Naive thymus-derived CD8-positive, alpha-beta T cell (primary cell): ENCODE data around the gene YIPF3. TPM values are rescaled to one million over a fixed set of nuclear protein-coding genes. Genes with fewer than 3 reads are reported as not detected.
"Not testable (repeated sequence)": the region's sequence is repeated elsewhere in the genome, so short reads cannot be mapped to it uniquely, and the experiment has no call there.

Experiments used
- ATAC-seq, 2 donors: fragments of 150-1000 bp; cut with Tn5 transposase in 1 of 2; sonication (Bioruptor Pico), chemical (Tn5 transposase) in 1 of 2; 1 replicate in 1 of 2; 2 replicates in 1 of 2; pipeline ENCODE4 v1.10.0; 2021; ENCODE audit warnings: mild to moderate bottlenecking in 2 of 2, moderate library complexity in 2 of 2
- POLR2A ChIA-PET: fragments of 350-600 bp; sonication (Branson Sonifier 250); formaldehyde crosslinking; loops from one replicate; lab custom pipeline; 2021; ENCODE audit warnings: antibody characterized with exemption; lab: Charles Lee
- DNase-seq, 10 donors: peaks; one replicate each; pipeline versions ENCODE4 v3.0.0 to v3.0.0-alpha.2; 2020 to 2022
- H3K27ac Mint-ChIP-seq, 10 donors: one replicate each; pipeline ENCODE4 v1.8.0; 2020 to 2022; ENCODE audit warnings: mild to moderate bottlenecking in 10 of 10, mixed read lengths in 10 of 10, moderate library complexity in 4 of 10, inconsistent platforms in 1 of 10
- H3K27me3 Mint-ChIP-seq, 5 donors: one replicate each; pipeline ENCODE4 v1.8.0; 2021 to 2022; ENCODE audit warnings: mixed read lengths in 5 of 5
- H3K36me3 Mint-ChIP-seq, 3 donors: one replicate each; pipeline ENCODE4 v1.8.0; 2020 to 2022; ENCODE audit warnings: mixed read lengths in 3 of 3, mild to moderate bottlenecking in 2 of 3, inconsistent platforms in 1 of 3
- H3K4me1 Mint-ChIP-seq, 4 donors: one replicate each; pipeline ENCODE4 v1.8.0; 2021 to 2022; ENCODE audit warnings: mixed read lengths in 4 of 4
- H3K4me3 Mint-ChIP-seq, 10 donors: one replicate each; pipeline ENCODE4 v1.8.0; 2020 to 2022; ENCODE audit warnings: mild to moderate bottlenecking in 10 of 10, mixed read lengths in 10 of 10, moderate library complexity in 6 of 10, inconsistent platforms in 1 of 10
- H3K9me3 Mint-ChIP-seq, 9 donors: one replicate each; pipeline ENCODE4 v1.8.0; 2020 to 2022; ENCODE audit warnings: mixed read lengths in 9 of 9, mild to moderate bottlenecking in 3 of 9, inconsistent platforms in 1 of 9, moderate library complexity in 1 of 9
- polyA plus RNA-seq, 3 donors: library from polyadenylated mRNA; unstranded; fragments of 300-500 nt; fragmentation: Illumina TruSeq; gene quantifications; one replicate each; pipeline ENCODE4 v1.2.3, GENCODE V29; 2021
- total RNA-seq, 8 experiments: library from RNA in 2 of 8; stranded (reverse) in 2 of 8; gene quantifications; one replicate each; pipeline ENCODE4 v1.2.3 and lab custom pipeline; 2021 to 2026

Gene YIPF3
- total RNA-seq: 10 to 100 TPM; 77.0 to 77.5 TPM
- 10 to 100 TPM; 58.4 to 70.4 (median 68.3) TPM for polyA plus RNA-seq
- total RNA-seq (lab: John Stamatoyannopoulos, UW): 35.7 to 64.4 (median 42.0) reads per million in 6 experiments

DNA sequence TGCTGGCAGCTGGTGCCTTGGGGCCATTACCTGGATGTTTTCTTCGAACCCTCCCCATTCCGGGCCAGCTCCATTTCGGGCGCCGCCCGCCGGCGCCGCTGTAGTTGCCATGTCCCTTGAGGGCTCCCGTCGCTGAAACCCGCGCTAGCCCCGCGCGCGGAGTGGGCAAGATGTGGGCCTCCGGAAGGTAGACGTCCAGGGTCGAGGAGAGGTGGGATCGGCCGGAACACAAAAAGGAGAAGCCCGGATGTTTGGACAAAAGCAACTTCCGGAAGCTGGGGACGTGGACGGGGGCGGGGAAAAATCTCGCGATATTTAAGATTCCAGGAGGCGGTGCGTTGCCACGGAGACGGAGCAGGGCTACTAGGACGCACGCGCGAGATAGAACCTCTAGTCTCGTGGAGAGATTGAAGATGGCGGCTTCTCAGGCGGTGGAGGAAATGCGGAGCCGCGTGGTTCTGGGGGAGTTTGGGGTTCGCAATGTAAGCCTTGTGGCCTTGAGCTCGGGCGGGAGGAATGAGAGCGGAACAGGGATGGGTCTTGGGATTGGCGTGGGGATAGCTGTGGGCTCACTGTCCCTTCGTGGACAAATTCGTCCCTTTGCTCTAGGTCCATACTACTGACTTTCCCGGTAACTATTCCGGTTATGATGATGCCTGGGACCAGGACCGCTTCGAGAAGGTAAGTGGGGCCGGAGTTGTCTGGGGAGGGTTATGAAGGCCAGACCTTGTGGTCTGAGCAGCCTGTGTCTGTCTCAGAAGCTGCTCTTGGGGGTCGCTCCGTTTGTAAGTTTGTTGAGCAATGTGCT lies at the start of gene YIPF3, which contains the start of gene POLR1C:
Gene YIPF3, minus strand, starts transcription at position 230 of the 808 bp plus-strand sequence. Its CDS starts 119 bp downstream, at position 111.
Gene POLR1C, plus strand, starts transcription at position 393 of the 808 bp plus-strand sequence. Its CDS starts 21 bp downstream, at position 414.
- no peaks in the 10 kb centered on the region for H3K27me3 Mint-ChIP-seq
- H3K9me3 Mint-ChIP-seq: no peaks in the 10 kb centered on the region
- POLR2A ChIA-PET: interaction anchor here (0.6 to 3.1 kb wide), 18 partner anchors 9 to 1590 kb away, joined by 3 to 17 read pairs (median 4); partner anchors contain the start of genes ABCC10, CUL9, DLK2 and TJAP1

DNA sequence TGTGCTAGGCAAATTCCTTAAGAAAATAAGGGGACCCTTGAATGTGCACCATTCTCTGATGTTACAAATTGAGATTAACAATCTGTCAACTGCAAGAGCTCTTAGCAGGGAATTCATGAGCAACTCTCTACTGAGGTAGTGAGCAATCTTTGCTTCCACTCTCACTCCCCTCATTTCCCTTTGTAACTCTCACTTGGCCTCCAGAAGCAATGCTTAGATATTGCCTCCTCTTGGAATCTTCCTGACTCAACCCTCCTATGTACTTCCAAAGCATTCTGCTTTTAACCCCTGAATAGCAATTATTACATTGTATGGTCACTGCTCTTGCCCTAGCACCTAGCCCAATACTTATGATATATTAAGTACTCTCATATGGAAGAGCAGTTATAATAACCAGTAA lies 42.6 kb upstream of the YIPF3 start:
- ATAC-seq: no peak
- no peaks in the 10 kb centered on the region for H3K27me3 Mint-ChIP-seq

More for the DNA sequence above, at the start of gene YIPF3, which contains the start of gene POLR1C:
- H3K4me3 Mint-ChIP-seq: no peak within 1 kb of the TSS
- DNase-seq (peak; percentile 87 to 98 (median 96)), ATAC-seq (peak; percentile 95 to 96)
- H3K36me3 Mint-ChIP-seq: peaks cover 0 to 35% (median 8%) of the 10 kb centered on the region in 3 donors
- H3K27ac Mint-ChIP-seq: peak within 1 kb of the TSS in 1 of 10 donors; percentile 34
- H3K4me1 Mint-ChIP-seq: peaks cover 5 to 17% (median 10%) of the 10 kb centered on the region in 4 donors

DNA sequence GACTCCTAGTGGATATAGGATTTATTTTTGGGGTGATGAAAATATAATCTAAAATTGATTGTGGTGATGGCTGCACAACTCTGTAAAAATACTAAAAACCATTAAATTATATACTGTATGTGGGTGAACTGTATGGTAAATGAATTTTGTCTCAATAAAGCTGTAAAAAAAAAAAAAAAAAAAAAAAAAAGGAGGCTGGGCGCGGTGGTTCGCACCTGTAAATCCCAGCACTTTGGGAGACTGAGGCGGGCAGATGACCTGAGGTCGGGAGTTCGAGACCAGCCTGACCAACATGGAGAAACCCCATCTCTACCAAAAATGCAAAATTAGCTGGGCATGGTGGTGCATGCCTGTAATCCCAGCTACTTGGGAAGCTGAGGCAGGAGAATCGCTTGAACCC lies 40.9 kb upstream of the YIPF3 start:
- H3K9me3 Mint-ChIP-seq, DNase-seq, H3K27me3 Mint-ChIP-seq, H3K4me1 Mint-ChIP-seq, ATAC-seq, H3K4me3 Mint-ChIP-seq: not testable (repeated sequence)
- peak overlapping the region in 1 of 10 donors; percentile 31 for H3K27ac Mint-ChIP-seq
- peaks cover 0 to 95% (median 35%) of the 10 kb centered on the region in 3 donors for H3K36me3 Mint-ChIP-seq
- POLR2A ChIA-PET: interaction anchor here (0.6 kb wide), 1 partner anchor 193 kb away, joined by 3 read pairs; no protein-coding TSS in a partner anchor

More for the DNA sequence above, 42.6 kb upstream of the YIPF3 start:
- H3K4me3 Mint-ChIP-seq: no peak overlapping the region
- no peak for DNase-seq
- H3K36me3 Mint-ChIP-seq: peaks cover 0 to 94% (median 29%) of the 10 kb centered on the region in 3 donors
- no peaks in the 10 kb centered on the region for H3K9me3 Mint-ChIP-seq
- H3K27ac Mint-ChIP-seq: no peak overlapping the region
- POLR2A ChIA-PET: interaction anchor here (0.5 to 0.9 kb wide), 2 partner anchors 16 to 882 kb away, joined by 3 read pairs; partner anchors contain the start of genes POLH and XPO5
- H3K4me1 Mint-ChIP-seq: no peaks in the 10 kb centered on the region

DNA sequence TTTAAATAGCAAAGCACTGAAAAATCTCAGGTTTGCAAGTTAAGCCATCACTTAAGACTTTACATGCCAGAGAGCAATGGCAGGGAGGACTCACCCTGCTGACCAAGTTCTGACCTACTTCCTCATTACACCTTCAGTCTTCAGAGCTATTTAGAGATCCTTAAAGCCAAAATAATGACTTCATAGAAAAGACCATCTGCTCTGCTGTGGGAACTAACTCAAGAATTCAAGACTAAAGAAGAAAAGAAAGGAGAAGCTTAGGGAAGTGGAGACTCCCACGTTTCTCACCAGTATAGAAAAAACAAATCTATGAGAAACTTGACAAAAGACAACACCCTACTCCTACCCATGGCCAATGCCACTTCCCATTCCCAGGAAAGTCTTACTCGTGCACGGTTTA lies 30.5 kb upstream of the YIPF3 start:
- Mint-ChIP-seq H3K4me1 (peaks cover 0 to 2% (median under 1%) of the 10 kb centered on the region in 4 donors), H3K4me3 (no peak overlapping the region), H3K36me3 (peaks cover 0 to 92% (median 27%) of the 10 kb centered on the region in 3 donors), H3K27me3 (no peaks in the 10 kb centered on the region), H3K9me3 (no peaks in the 10 kb centered on the region), H3K27ac (peak overlapping the region in 2 of 10 donors; percentile 13 to 75)
- DNase-seq (no peak), ATAC-seq (no peak)
- POLR2A ChIA-PET: no interaction called here

DNA sequence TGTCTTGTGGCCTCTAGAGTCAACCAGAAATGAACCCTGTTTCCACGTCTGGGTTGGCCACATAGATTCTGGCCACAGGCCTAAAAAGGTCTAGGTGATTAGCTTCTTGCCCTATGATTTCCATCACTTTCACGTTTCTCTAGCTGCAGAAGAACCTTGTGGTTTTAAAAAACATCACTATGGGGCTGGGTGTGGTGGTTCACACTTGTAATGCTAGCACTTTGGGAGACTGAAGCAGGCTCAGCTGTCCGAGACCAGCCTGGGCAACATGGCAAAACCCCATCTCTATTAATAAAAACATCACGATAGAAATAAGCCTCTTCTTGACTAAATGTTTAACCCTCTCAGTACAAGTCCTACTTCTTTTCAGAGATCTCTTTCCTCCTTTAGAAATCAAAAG lies 27.7 kb upstream of the YIPF3 start:
- H3K27ac Mint-ChIP-seq: peak overlapping the region in 1 of 10 donors; percentile 7
- H3K4me3 Mint-ChIP-seq: no peak overlapping the region
- peaks cover 0 to 83% (median 33%) of the 10 kb centered on the region in 3 donors for H3K36me3 Mint-ChIP-seq
- ATAC-seq: no peak
- no peaks in the 10 kb centered on the region for H3K9me3 Mint-ChIP-seq
- peaks cover 0 to 2% (median under 1%) of the 10 kb centered on the region in 4 donors for H3K4me1 Mint-ChIP-seq
- DNase-seq: peak in 1 of 10 donors; percentile 15
- POLR2A ChIA-PET: no interaction called here
- H3K27me3 Mint-ChIP-seq: no peaks in the 10 kb centered on the region

DNA sequence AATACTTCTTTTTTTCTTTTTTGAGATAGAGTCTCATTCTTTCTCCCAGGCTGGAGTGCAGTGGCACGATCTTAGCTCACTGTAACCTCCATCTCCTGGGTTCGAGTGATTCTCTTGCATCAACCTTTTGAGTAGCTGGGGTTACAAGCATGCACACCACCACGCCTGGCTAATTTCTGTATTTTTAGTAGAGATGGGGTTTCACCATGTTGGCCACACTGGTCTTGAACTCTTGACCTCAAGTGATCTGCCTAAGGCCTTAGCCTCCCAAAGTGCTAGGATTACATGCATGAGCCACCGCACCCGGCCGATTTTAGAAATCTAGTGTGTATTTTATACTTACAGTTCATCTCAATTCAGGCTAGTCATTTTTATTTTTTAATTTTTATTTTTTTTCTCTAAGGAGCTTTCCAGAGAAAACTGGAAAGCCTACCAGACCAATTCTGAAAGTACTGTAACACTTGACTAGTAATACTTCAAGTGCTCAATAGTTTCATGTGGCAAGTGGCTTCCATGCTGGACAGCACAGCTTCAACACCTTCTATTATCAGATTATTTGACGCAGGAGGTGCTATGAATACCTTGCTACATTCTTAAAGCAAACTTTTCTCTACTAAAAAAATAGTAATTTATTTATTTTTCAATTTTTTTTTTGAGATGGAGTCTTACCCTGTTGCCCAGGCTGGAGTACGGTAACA lies 25.2 kb upstream of the YIPF3 start:
- DNase-seq (no peak), ATAC-seq (no peak)
- POLR2A ChIA-PET: no interaction called here
- Mint-ChIP-seq H3K4me3 (no peak overlapping the region), H3K4me1 (peaks cover 0 to 2% (median under 1%) of the 10 kb centered on the region in 4 donors), H3K36me3 (peaks cover 0 to 79% (median 29%) of the 10 kb centered on the region in 3 donors), H3K27ac (peak overlapping the region in 1 of 10 donors; percentile 44), H3K27me3 (no peaks in the 10 kb centered on the region), H3K9me3 (no peaks in the 10 kb centered on the region)

DNA sequence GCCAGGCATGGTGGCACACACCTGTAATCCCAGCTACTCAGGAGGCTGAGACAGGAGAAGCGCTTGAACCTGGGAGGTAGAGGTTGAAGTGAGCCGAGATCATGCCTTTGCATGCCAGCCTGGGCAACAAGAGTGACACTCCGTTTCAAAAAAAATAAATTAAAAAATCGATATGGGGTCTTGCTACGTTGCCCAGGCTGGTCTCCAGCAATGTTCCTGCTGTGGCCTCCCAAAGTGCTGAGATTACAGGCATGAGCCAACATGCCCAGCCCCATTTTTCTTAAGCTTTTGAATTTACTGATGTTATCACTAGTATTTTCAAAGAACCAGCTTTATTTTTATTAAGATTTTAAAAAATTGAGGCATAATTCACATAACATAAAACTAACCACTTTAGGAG lies 23.8 kb upstream of the YIPF3 start:
- H3K9me3 Mint-ChIP-seq: no peaks in the 10 kb centered on the region
- POLR2A ChIA-PET: no interaction called here
- H3K27me3 Mint-ChIP-seq: no peaks in the 10 kb centered on the region
- H3K4me1 Mint-ChIP-seq: peaks cover 0 to 2% (median under 1%) of the 10 kb centered on the region in 4 donors
- ATAC-seq (no peak), DNase-seq (no peak)
- H3K36me3 Mint-ChIP-seq: peaks cover 0 to 72% (median 17%) of the 10 kb centered on the region in 3 donors
- no peak overlapping the region for H3K4me3 Mint-ChIP-seq
- no peak overlapping the region for H3K27ac Mint-ChIP-seq

DNA sequence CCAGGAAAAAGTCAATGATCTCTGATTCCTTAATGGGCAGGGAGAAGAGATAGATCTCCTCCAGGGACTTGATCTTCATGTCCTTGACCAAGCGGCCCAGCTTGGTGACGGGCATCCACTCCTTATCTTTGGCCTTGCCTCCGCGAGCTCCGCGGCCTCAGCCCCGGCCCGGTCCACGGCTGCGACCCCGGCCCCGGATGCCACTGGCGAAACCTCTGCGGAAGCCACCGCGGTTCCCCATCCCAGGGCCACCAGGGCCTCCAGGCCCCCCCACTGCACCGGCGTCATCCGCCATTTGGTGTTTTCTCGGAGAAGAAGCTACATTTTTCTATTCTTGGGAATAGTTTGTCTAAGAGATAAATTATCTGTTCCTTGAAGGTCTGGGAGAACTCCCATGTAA lies 22.7 kb upstream of the YIPF3 start:
- H3K9me3 Mint-ChIP-seq, POLR2A ChIA-PET, DNase-seq, H3K4me3 Mint-ChIP-seq, H3K4me1 Mint-ChIP-seq, ATAC-seq, H3K27ac Mint-ChIP-seq, H3K27me3 Mint-ChIP-seq: not testable (repeated sequence)
- H3K36me3 Mint-ChIP-seq: peaks cover 0 to 70% (median 14%) of the 10 kb centered on the region in 3 donors

DNA sequence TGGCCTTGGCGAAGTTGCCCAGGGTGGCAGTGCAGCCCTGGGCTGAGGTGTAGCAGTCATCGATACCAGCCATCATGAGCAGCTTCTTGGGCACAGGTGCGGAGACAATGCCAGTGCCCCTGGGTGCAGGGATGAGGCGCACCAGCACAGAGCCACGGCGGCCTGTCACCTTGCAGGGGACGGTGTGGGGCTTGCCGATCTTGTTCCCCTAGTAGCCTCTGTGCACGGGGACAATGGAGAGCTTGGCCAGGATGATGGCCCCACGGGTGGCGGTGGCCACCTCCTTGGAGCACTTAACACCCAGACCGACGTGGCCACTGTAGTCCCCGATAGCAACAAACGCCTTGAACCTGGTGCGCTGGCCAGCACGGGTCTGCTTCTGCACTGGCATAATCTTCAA lies 22.3 kb upstream of the YIPF3 start:
- H3K27me3 Mint-ChIP-seq, H3K27ac Mint-ChIP-seq, DNase-seq, ATAC-seq, H3K9me3 Mint-ChIP-seq, POLR2A ChIA-PET, H3K4me3 Mint-ChIP-seq, H3K4me1 Mint-ChIP-seq: not testable (repeated sequence)
- H3K36me3 Mint-ChIP-seq: peaks cover 0 to 65% (median 14%) of the 10 kb centered on the region in 3 donors

DNA sequence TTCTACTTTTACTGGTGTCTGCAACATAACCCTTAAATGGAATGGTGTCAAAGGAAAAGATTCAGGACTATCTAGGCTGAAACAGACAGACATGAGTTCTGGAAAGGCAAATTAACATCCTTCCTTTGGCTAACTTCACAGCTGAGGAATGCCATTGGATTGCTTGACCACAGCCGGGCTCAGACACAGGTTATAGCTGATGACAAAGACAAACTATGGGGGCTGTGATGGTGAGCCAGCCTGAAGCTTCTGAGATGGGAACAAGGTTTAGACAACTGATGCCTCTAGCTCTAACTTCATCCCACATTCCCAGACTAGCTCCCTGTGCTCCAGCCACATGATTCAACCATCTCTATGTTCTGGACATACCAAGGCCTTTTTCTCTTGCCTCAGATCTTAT lies 15.5 kb upstream of the YIPF3 start:
- no peaks in the 10 kb centered on the region for H3K4me1 Mint-ChIP-seq
- DNase-seq (no peak), ATAC-seq (no peak)
- no peak overlapping the region for H3K4me3 Mint-ChIP-seq
- POLR2A ChIA-PET: no interaction called here
- H3K36me3 Mint-ChIP-seq: peaks cover 5 to 59% (median 9%) of the 10 kb centered on the region in 3 donors
- peak overlapping the region in 4 of 10 donors; percentile 37 to 78 (median 40) for H3K27ac Mint-ChIP-seq
- no peaks in the 10 kb centered on the region for H3K27me3 Mint-ChIP-seq
- H3K9me3 Mint-ChIP-seq: no peaks in the 10 kb centered on the region

DNA sequence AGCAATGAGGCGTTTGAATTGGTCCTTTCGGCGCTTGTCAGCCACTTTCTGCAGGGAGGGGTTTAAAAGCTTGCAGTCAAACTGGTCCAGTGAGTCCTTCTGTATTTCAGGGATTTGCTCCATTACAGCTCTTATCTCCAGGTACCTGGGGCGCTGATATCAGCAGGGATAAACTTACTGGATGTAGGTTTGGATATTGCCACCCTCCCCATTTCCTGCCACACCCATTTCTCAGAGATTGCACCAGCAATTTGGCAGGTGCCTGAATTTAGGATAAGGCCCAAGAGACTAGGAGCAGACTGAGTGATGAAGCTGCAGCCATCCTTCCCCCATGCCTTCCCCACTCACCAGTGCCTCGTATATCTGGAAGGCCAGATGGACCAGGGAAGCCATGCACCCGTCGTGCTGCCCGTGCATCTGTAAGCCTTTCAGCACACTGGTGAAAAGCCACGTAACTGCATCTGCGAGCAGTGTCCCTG lies 7.8 kb upstream of the YIPF3 start:
- DNase-seq: no peak
- POLR2A ChIA-PET: no interaction called here
- Mint-ChIP-seq H3K4me1 (peaks cover 0 to 3% (median under 1%) of the 10 kb centered on the region in 4 donors), H3K36me3 (peaks cover 0 to 26% (median 12%) of the 10 kb centered on the region in 3 donors), H3K27me3 (no peaks in the 10 kb centered on the region), H3K9me3 (no peaks in the 10 kb centered on the region), H3K27ac (peak overlapping the region in 7 of 10 donors; percentile 2 to 86 (median 43)), H3K4me3 (no peak overlapping the region)
- ATAC-seq: no peak

DNA sequence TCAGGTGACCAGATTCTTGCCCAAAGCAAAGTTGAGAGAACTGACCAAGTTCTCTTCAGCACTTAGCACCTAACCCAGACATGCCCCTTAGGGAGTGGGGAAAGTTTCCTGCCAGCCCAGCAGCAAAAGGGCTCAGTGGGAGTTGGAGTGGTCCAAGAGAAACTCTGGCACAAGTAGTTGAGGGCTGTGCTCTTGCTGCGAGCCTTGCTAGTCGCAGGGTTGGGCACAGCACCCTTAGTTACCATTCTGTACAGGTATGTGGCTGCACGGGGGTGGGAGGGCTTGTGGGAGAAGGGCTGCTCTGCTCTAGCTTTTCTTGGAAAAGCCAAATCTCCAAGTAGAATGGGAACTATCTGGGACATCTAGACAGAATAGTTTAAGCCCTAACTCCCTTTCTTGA lies 6.6 kb upstream of the YIPF3 start:
- ATAC-seq (peak in 1 of 2 donors; percentile 15), DNase-seq (no peak)
- H3K36me3 Mint-ChIP-seq: peaks cover 0 to 26% (median 0%) of the 10 kb centered on the region in 3 donors
- H3K27ac Mint-ChIP-seq: peak overlapping the region in 1 of 10 donors; percentile 53
- H3K27me3 Mint-ChIP-seq: no peaks in the 10 kb centered on the region
- no peaks in the 10 kb centered on the region for H3K9me3 Mint-ChIP-seq
- H3K4me3 Mint-ChIP-seq: no peak overlapping the region
- POLR2A ChIA-PET: no interaction called here
- peaks cover 0 to 3% (median 1%) of the 10 kb centered on the region in 4 donors for H3K4me1 Mint-ChIP-seq
